HG03520 (cell line): ENCODE measurements around the gene SEPTIN1.

Experiments used
- ATAC-seq: cut with Tn5 transposase; IDR thresholded peaks from one replicate; pipeline ENCODE4 v1.9.1; 2021; ENCODE audit warnings: mild to moderate bottlenecking, moderate library complexity; ENCODE audit not compliant: unreplicated experiment

Gene SEPTIN1

GRCh38 chr16:30358990-30359870 is 23.1 kb downstream of the SEPTIN1 start:
- ATAC-seq, result no peak

DNA sequence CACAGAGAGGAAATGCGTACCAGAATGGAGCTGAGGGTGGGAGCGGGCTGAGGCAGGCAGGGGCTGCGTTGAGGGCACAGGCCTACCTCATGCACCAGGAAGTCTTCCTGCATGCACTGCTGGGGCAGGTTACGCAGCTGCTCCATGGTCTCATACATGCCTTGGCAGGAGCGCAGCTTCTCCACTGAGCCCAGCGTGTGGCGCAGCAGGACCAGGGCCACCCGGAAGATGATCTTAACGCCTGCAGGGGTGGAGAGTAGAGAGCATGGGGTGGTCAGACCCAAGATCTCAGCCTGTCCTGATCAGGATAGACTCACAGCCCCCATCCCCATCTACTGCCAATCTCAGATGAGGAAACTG is 23.8 kb downstream of the SEPTIN1 start:
- ATAC-seq, result no peak

- ATAC-seq, result no peak
These were observed 24.4 kb downstream of the SEPTIN1 start for GRCh38 chr16:30357715-30358576.

GRCh38 chr16:30357085-30357714 is 25.2 kb downstream of the SEPTIN1 start:
- no peak for ATAC-seq

GRCh38 chr16:30356401-30357084 is 25.8 kb downstream of the SEPTIN1 start:
- no peak for ATAC-seq

GRCh38 chr16:30355954-30356308 is 26.4 kb downstream of the SEPTIN1 start:
- no peak for ATAC-seq

- ATAC-seq, result no peak
These were observed 27.0 kb downstream of the SEPTIN1 start, which contains the start of gene CD2BP2 for GRCh38 chr16:30355144-30355953. Gene CD2BP2 (minus strand): TSS chr16:30355308. CDS start chr16:30354681, 627 bp downstream.

DNA sequence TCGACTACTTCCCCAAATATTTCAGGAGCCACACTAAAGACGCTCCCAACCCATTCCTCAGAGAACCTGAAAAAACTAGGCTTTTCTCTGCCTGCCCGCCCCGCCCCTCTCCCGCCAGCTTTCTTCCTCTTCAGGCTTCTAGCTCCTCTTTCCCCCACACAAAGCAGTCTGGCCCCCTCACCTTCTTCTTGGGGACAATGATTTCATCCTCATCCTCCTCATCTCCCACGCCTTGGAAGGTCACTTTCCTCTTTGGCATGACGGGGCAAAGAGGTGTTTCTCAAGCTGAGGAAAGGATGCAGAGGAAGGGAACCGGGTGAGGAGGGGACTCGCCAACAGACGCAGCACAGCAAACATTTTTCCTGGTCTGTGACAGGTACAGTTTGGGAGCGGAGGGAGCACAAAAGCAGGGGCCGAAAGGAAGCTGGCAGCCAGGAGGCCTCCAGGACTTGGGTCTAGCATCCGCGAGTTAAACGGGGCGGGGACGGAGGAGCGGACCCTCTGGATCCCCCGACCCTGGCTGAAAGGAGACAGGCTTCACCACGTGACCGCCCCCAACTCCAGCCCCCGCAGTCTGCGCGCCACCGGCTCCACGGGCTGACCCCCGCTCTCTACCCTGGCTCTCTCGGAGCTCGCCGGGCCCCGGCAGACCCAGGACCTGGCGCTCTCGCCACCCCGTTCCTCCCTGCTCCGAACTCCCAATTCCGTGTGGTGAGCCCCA is 27.8 kb downstream of the SEPTIN1 start:
- no peak for ATAC-seq

DNA sequence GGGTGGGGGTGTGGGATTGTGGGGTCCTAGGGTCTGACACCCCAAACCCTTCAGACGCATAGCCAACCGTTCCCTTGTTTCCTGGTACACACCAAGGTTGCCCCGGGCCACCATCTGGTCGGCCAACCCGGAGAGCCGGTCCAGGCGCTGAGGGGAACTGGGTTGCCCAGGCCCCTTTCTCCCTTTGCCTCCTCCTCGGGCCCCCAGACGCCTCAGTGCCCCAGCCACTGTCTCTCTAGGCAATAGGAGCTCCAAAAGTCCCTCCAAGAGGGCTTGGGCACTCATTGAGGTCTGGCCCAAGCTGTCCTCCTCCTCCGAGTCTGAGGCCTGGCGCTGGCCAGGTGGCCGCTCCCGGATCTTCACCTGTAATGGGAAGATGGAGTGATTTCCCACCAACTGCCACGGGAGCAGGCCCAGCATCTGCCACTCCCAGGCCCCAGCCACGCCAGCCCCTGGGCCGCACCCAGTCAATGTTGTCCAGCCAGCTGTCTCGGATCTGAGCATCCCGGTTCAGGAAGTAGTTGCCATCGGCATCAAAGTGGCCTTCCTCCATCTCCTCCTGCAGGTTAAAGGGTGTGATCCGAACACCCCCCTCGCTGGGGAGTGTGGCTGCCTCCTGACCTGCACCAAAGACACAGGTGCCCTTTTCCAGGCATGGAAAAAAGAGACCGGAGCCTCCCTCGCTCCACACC is 28.8 kb downstream of the SEPTIN1 start:
- ATAC-seq, result no peak

DNA sequence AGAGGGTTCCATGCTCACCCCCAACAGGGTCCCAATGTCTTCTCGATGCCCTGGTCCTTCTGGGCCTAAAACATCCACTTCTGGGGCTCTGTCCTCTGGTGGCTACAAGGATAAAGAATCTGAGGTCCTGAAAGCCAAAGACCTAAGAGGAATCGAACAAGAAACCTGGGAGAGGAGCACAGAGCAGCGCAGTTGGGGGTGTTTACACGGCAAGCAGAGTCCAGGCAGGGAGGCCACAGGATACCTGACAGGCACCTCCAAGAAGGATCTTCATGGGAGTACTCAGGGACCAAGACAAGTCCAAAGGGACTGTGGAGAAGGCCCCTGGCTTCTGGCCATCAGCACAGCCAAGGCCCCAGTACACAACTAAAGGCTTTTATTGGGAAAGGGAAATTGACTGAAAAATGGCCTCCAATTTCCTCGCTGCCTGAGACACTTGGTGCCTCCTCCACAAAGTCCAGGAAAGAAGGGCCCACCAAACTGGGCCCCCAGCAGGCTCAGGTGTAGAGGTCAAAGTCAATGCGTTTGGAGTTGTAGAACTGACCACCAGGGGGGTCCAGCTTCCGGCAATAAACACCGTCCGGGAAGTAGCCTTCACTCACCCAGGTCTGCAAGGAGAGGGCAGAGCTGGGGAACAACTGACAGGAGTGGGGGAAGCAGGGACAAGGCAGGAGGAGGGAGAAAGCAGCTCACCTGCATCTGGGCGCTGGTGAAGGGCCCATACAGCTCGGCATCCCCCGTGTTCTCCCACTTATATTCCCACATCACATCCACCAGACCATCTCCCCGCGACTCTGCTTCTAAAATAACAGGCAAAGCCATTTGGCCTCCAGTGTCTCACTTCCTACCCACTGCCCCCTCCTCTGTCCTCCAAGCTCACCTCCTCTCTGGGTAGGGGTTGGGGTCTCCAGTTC is 29.6 kb downstream of the SEPTIN1 start:
- ATAC-seq, result no peak

DNA sequence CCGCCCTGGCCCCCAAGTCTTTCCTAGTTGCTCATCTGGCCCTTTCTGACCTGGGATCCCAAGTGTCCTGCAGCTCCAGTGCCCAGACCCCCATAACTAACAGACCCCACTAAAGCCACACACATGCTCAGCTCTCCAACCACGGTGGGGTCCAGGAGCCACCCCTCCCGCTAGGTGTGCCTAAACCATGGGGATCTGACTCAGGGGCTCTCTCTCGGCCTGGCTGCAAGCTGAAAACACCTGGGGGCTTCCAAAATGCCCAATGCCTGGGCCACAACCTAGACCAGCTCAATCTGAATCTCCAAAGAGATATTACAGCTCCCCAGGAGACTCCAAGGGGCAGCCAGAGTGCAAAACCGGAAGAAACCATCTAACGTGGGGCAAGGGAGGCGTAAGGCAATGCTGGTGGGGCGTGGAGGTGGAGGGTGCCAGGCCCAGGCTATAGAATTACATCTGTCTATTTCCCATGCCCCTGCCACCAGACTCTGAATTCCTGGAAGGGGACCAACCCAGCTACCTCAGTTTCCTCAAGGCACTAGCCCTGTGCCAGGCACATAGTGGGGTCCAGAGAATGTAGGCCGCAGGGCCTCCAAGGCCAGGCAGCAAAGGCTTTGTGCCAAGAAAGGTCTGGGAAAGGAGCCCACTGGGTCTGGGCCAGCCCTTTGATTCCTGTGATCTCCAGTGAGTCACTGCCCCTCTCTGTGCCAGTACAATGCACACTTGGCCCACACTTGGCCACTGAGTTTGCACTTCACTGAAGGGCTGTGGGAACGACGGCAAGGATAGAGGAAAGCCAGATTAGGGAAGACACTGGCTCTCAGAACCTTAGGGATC is 30.6 kb downstream of the SEPTIN1 start:
- no peak for ATAC-seq

GRCh38 chr16:30351001-30351441 is 31.3 kb downstream of the SEPTIN1 start:
- no peak for ATAC-seq

DNA sequence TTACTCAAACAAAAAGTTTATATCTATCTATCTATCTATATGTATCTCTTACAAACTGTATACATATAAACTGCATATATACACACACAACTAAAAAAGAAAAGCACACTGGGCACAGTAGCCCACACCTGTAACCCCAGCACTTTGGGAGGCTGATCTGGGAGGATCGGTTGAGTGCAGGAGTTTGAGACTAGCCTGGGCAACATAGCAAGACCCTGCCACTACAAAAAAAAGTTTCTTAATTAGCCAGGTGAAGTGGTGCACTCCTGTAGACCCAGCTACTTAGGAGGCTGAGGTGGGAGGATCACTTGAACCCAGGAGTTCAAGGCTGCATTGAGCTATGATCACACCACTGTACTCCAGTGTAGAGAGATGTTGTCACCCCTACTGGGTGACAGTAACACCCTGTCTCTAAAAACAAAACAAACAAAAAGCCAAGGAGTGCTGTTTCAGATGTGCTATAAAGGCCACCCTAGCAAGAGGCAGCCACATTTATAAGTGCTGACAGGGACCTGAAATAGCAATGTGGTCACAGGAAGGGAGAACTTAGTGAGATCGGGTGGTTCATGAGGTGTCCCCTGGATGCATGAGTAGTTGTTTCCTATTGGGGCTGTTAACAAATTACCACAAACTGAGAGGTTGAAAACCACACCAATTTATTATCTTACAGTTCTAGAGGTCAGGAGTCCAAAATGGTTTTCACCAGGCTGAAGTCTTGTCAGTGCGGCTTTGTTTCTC is 32.1 kb downstream of the SEPTIN1 start:
- peak; percentile 36 for ATAC-seq

DNA sequence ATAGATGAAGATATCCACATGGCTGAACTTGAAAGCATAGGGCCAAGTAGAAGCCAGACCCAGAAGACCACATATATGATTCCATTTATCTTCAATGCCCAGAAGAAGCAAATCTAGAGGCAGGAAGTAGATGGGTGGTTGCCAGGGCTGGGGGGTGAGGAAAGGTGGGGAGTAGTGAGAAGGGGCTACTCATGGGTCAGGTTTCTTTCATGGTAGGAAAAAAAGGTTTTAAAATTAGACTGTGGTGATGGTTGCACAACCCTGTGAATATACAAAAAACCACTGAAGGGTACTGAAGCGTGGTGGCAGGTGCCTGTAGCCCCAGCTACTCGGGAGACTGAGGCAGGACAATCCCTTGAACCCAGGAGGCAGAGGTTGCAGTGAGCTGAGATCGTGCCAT is 32.7 kb downstream of the SEPTIN1 start:
- ATAC-seq, result no peak

GRCh38 chr16:30348929-30349328 is 33.4 kb downstream of the SEPTIN1 start:
- no peak for ATAC-seq

DNA sequence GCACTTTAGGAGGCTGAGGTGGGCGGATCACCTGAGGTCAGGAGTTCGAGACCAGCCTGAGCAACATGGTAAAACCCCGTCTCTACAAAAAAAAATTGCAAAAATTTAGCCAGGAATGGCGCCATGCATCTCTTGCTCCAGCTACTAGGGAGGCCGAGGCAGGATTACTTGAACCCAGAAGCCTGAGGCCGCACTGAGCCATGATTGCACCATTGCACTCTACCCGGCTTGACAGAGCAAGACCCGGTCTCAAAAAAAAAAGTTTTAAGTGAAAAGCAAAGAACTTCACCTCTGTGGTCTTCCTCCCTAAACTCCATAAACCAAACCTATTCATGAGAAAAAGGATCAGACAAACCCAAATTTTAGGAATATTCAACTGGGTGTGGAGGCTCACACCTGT is 34.2 kb downstream of the SEPTIN1 start:
- no peak for ATAC-seq
